Measurements from ENCODE around the gene GABRR1.

The GABRR1 gene

GRCh38 chr6:89187504-89187903 lies 29.7 kb downstream of the GABRR1 start:
- ChIA-PET CTCF (no interaction called here), POLR2A (no interaction called here)
- no peak for TF ChIP-seq LEF1 (IDR thresholded peaks at IDR 0.05; ENCODE audit: borderline replicate concordance)
- DNase-seq (ENCODE audit: extremely low spot score): no peak

DNA sequence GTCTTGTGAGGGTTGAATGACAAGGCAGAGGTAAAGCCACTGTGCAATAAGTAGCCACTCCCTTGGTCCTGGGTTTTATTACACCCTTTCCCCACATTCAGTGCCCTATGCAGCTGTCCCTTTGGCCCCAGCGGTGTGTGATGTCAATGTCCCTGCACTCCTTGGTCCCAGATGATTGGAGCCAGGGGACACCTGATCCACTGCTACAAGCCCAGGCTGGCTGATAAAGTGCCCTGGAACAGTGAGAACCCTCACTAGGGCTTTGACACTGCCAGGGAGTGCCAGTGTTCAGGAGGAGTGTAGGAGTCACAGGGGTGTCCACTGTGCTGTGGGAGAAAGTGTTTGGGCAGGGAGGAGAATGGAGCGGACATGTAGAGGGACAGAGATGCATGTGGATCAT lies 30.4 kb downstream of the GABRR1 start:
- ChIA-PET CTCF (interaction anchor here (0.7 kb wide), 1 partner anchor 11 kb away, joined by 3 read pairs; no protein-coding TSS in a partner anchor), POLR2A (no interaction called here)
- no peak for DNase-seq (ENCODE audit: extremely low spot score)
- TF ChIP-seq CTBP1 (IDR thresholded peaks at IDR 0.05; ENCODE audit: borderline replicate concordance) (no peak), ZNF384 (IDR thresholded peaks at IDR 0.05) (no peak), ELF4 (IDR thresholded peaks at IDR 0.05) (no peak), SP1 (IDR thresholded peaks at IDR 0.05) (no peak), ARNT (IDR thresholded peaks at IDR 0.05) (no peak), SUZ12 (IDR thresholded peaks at IDR 0.05) (no peak), L3MBTL2 (conservative IDR thresholded peaks at IDR 0.05) (no peak), FOXK2 (IDR thresholded peaks at IDR 0.05) (no peak), TARDBP (IDR thresholded peaks at IDR 0.05) (no peak), LEF1 (IDR thresholded peaks at IDR 0.05; ENCODE audit: borderline replicate concordance) (no peak), PKNOX1 (IDR thresholded peaks at IDR 0.05) (no peak), NFRKB (IDR thresholded peaks at IDR 0.05) (no peak), FOXA1 (IDR thresholded peaks at IDR 0.05) (no peak), FOXM1 (IDR thresholded peaks at IDR 0.05; ENCODE audit: borderline replicate concordance) (no peak), HDGF (IDR thresholded peaks at IDR 0.05; ENCODE audit: borderline replicate concordance) (no peak), BHLHE40 (IDR thresholded peaks at IDR 0.05; ENCODE audit: borderline replicate concordance) (no peak)

DNA sequence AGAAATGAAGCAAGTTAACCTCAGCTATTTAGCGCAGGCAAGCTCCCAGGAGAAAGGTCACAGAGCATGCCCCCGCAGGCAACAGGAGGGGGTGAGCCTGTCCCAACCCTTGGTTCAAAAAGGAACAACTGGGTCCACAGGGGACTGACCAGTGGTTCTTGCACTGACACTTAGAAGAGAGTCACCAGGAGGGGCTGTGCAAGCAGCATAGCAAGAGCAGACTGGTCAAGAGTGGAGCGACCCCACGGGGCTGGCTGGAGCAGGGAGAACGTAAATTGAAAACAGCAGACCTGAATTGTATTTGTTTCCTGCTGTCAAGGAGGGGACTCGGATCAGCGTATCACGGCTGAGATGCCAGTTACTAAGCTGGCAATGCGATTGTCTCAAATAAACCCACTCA lies 32.8 kb downstream of the GABRR1 start:
- DNase-seq (ENCODE audit: extremely low spot score): no peak
- no peak for TF ChIP-seq TARDBP (IDR thresholded peaks at IDR 0.05)
- TF ChIP-seq ZNF384 (IDR thresholded peaks at IDR 0.05): no peak
- TF ChIP-seq BHLHE40 (IDR thresholded peaks at IDR 0.05; ENCODE audit: borderline replicate concordance): no peak
- TF ChIP-seq PKNOX1 (IDR thresholded peaks at IDR 0.05): no peak
- no peak for TF ChIP-seq SUZ12 (IDR thresholded peaks at IDR 0.05)
- no peak for TF ChIP-seq LEF1 (IDR thresholded peaks at IDR 0.05; ENCODE audit: borderline replicate concordance)
- no peak for TF ChIP-seq ARNT (IDR thresholded peaks at IDR 0.05)
- TF ChIP-seq SP1 (IDR thresholded peaks at IDR 0.05): no peak
- no peak for TF ChIP-seq NFRKB (IDR thresholded peaks at IDR 0.05)
- no peak for TF ChIP-seq FOXM1 (IDR thresholded peaks at IDR 0.05; ENCODE audit: borderline replicate concordance)
- no peak for TF ChIP-seq HDGF (IDR thresholded peaks at IDR 0.05; ENCODE audit: borderline replicate concordance)
- no peak for TF ChIP-seq FOXK2 (IDR thresholded peaks at IDR 0.05)
- TF ChIP-seq FOXA1 (IDR thresholded peaks at IDR 0.05): no peak
- TF ChIP-seq L3MBTL2 (conservative IDR thresholded peaks at IDR 0.05): no peak
- no peak for TF ChIP-seq CTBP1 (IDR thresholded peaks at IDR 0.05; ENCODE audit: borderline replicate concordance)
- TF ChIP-seq ELF4 (IDR thresholded peaks at IDR 0.05): no peak
- ChIA-PET CTCF (interaction anchor here (0.7 kb wide), 1 partner anchor 311 kb away, joined by 5 read pairs; no protein-coding TSS in a partner anchor), POLR2A (no interaction called here)

DNA sequence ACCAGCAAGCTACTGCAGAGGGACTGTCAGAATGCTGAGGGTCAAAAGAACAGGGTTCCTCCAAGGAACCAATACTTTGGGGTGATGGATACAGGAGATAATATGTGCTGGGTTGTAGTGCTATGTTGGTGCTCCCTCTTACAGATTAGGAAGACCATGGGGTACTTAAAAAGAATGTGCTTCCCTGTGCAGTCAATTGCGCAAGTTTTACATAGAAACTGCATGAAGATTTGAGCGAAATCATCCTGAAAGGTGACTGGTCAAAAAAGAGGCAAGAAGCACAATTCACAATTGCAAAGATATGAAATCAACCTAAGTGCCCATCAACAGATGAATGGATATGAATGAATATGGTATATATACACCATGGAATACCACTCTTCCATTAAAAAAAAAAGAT lies 33.9 kb downstream of the GABRR1 start:
- DNase-seq (ENCODE audit: extremely low spot score): no peak
- ChIA-PET CTCF (no interaction called here), POLR2A (interaction anchor here (1.0 kb wide), 1 partner anchor 37 kb away, joined by 3 read pairs; the partner anchor contains the start of gene PM20D2)
- TF ChIP-seq L3MBTL2 (conservative IDR thresholded peaks at IDR 0.05): no peak
- TF ChIP-seq NFRKB (IDR thresholded peaks at IDR 0.05): no peak
- TF ChIP-seq ARNT (IDR thresholded peaks at IDR 0.05): no peak
- no peak for TF ChIP-seq BHLHE40 (IDR thresholded peaks at IDR 0.05; ENCODE audit: borderline replicate concordance)
- no peak for TF ChIP-seq FOXA1 (IDR thresholded peaks at IDR 0.05)
- no peak for TF ChIP-seq LEF1 (IDR thresholded peaks at IDR 0.05; ENCODE audit: borderline replicate concordance)
- no peak for TF ChIP-seq PKNOX1 (IDR thresholded peaks at IDR 0.05)
- no peak for TF ChIP-seq SP1 (IDR thresholded peaks at IDR 0.05)
- TF ChIP-seq HDGF (IDR thresholded peaks at IDR 0.05; ENCODE audit: borderline replicate concordance): no peak
- TF ChIP-seq SUZ12 (IDR thresholded peaks at IDR 0.05): no peak
- TF ChIP-seq TARDBP (IDR thresholded peaks at IDR 0.05): no peak
- TF ChIP-seq ZNF384 (IDR thresholded peaks at IDR 0.05): no peak
- no peak for TF ChIP-seq FOXK2 (IDR thresholded peaks at IDR 0.05)
- no peak for TF ChIP-seq CTBP1 (IDR thresholded peaks at IDR 0.05; ENCODE audit: borderline replicate concordance)
- TF ChIP-seq ELF4 (IDR thresholded peaks at IDR 0.05): no peak

GRCh38 chr6:89180971-89181370 lies 36.2 kb downstream of the GABRR1 start:
- TF ChIP-seq TARDBP (IDR thresholded peaks at IDR 0.05) (no peak), SP1 (IDR thresholded peaks at IDR 0.05) (no peak), LEF1 (IDR thresholded peaks at IDR 0.05; ENCODE audit: borderline replicate concordance) (no peak), SUZ12 (IDR thresholded peaks at IDR 0.05) (no peak), NFRKB (IDR thresholded peaks at IDR 0.05) (no peak), FOXM1 (IDR thresholded peaks at IDR 0.05; ENCODE audit: borderline replicate concordance) (no peak), PKNOX1 (IDR thresholded peaks at IDR 0.05) (no peak), L3MBTL2 (conservative IDR thresholded peaks at IDR 0.05) (no peak), ARNT (IDR thresholded peaks at IDR 0.05) (no peak), BHLHE40 (IDR thresholded peaks at IDR 0.05; ENCODE audit: borderline replicate concordance) (no peak), CTBP1 (IDR thresholded peaks at IDR 0.05; ENCODE audit: borderline replicate concordance) (no peak), ZNF384 (IDR thresholded peaks at IDR 0.05) (no peak), HDGF (IDR thresholded peaks at IDR 0.05; ENCODE audit: borderline replicate concordance) (no peak), ELF4 (IDR thresholded peaks at IDR 0.05) (no peak), FOXK2 (IDR thresholded peaks at IDR 0.05) (no peak), FOXA1 (IDR thresholded peaks at IDR 0.05) (no peak)
- no peak for DNase-seq (ENCODE audit: extremely low spot score)
- ChIA-PET POLR2A (interaction anchor here (1.1 kb wide), 1 partner anchor 101 kb away, joined by 3 read pairs; the partner anchor contains the start of gene PNRC1), CTCF (no interaction called here)
